Testis (tissue), 2 donors: ENCODE data around the gene FAM83C.

ENCODE experiments used
- POLR2A ChIP-seq: fragments of 450-650 bp; IDR thresholded peaks from one replicate; pipeline ENCODE4 v1.6.1; 2017; ENCODE audit warnings: antibody characterized with exemption, mild to moderate bottlenecking, moderate library complexity
- TF ChIP-seq, protein P1 (sequence below), 3 experiments: fragments of 450-650 bp in 2 of 3; fragments of 200-600 bp in 1 of 3; sonication (generic) in 1 of 3; IDR thresholded peaks; one replicate each; pipeline ENCODE4 v1.5.1; 2016 to 2019; ENCODE audit warnings: antibody characterized with exemption in 3 of 3, mild to moderate bottlenecking in 2 of 3, moderate library complexity in 1 of 3

DNA sequence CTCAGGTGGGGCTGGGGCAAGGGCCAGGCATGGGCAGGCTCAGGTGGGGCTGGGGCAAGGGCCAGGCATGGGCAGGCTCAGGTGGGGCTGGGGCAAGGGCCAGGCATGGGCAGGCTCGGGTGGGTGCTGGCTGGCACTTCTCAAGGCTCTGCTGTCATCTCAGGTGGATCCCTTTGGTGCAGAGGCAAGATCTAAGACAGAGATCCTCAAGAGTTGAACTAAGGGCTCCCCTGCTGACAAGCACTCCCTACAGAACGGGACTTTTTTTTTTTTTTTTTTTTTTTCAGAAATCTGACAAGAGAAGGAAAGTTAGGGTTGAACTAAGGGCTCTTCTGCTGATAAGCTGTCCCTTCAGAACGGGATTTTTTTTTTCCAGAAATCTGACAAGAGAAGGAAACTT, 39.2 kb downstream of the FAM83C start:
- TF ChIP-seq, protein P1, sequence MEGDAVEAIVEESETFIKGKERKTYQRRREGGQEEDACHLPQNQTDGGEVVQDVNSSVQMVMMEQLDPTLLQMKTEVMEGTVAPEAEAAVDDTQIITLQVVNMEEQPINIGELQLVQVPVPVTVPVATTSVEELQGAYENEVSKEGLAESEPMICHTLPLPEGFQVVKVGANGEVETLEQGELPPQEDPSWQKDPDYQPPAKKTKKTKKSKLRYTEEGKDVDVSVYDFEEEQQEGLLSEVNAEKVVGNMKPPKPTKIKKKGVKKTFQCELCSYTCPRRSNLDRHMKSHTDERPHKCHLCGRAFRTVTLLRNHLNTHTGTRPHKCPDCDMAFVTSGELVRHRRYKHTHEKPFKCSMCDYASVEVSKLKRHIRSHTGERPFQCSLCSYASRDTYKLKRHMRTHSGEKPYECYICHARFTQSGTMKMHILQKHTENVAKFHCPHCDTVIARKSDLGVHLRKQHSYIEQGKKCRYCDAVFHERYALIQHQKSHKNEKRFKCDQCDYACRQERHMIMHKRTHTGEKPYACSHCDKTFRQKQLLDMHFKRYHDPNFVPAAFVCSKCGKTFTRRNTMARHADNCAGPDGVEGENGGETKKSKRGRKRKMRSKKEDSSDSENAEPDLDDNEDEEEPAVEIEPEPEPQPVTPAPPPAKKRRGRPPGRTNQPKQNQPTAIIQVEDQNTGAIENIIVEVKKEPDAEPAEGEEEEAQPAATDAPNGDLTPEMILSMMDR (IDR thresholded peaks at IDR 0.05): no peak
- TF ChIP-seq POLR2A: no peak
